Measurements from ENCODE around the gene IL1R2.

IL1R2 gene

DNA sequence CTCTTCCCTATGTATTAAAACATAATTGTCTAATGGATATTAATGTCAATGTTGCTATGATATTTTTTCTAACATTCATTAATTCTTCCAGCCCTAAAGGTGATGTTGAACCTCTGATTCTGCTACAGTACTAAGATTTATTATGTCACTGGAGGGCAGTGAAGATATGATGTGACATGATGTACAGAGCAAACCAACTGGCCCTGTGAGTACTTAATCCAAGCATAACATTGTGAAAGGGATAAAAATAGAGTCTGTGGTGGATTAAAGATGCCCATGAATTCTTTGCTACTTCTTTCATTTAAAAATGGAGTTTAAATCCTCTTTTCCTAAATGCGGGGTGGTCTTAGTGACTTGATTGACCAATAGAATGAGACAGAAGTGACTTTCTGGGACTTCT, 51.8 kb downstream of the IL1R2 start:
- TF ChIP-seq, protein P1, sequence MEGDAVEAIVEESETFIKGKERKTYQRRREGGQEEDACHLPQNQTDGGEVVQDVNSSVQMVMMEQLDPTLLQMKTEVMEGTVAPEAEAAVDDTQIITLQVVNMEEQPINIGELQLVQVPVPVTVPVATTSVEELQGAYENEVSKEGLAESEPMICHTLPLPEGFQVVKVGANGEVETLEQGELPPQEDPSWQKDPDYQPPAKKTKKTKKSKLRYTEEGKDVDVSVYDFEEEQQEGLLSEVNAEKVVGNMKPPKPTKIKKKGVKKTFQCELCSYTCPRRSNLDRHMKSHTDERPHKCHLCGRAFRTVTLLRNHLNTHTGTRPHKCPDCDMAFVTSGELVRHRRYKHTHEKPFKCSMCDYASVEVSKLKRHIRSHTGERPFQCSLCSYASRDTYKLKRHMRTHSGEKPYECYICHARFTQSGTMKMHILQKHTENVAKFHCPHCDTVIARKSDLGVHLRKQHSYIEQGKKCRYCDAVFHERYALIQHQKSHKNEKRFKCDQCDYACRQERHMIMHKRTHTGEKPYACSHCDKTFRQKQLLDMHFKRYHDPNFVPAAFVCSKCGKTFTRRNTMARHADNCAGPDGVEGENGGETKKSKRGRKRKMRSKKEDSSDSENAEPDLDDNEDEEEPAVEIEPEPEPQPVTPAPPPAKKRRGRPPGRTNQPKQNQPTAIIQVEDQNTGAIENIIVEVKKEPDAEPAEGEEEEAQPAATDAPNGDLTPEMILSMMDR (IDR thresholded peaks at IDR 0.05; ENCODE audit: low read depth, low read length, missing control alignments): no peak
- no peak overlapping the region for H3K4me3 ChIP-seq (replicated peaks; ENCODE audit: low read depth, low read length)
- DNase-seq (ENCODE audit: extremely low read depth, low read depth): no peak

DNA sequence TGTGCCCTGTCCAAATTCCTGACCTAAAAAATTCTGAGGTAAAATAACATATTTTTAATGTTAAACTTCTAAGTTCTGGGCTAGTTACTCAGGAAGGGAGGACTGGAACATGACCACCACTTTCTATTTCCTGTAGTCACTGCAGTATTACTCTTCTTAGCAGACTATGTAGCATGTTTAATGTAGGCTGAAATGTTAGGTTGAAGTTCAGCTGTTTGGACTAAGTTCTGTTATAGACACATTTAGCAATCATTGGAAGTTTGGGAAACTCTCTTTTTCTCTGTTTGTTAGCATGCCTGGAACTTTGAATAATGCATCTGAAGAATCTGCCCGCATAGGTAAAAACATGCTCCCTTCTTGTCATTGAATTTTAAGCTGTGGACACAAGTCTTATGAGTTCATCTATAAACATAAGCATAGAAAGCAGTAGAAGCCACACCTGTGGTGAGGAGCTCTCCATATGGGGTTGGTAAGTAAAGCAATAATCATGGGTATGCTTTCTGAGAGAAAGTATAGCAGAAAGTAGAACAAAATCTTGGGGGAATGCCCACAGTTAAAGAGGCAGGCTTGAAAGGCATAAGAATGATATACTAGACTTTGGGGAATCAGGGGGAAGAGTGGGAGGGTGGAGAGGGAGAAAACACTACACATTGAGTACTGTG, 52.6 kb downstream of the IL1R2 start:
- TF ChIP-seq, protein P1 (IDR thresholded peaks at IDR 0.05; ENCODE audit: low read depth, low read length, missing control alignments): no peak
- no peak overlapping the region for H3K4me3 ChIP-seq (replicated peaks; ENCODE audit: low read depth, low read length)
- DNase-seq (ENCODE audit: extremely low read depth, low read depth): no peak

DNA sequence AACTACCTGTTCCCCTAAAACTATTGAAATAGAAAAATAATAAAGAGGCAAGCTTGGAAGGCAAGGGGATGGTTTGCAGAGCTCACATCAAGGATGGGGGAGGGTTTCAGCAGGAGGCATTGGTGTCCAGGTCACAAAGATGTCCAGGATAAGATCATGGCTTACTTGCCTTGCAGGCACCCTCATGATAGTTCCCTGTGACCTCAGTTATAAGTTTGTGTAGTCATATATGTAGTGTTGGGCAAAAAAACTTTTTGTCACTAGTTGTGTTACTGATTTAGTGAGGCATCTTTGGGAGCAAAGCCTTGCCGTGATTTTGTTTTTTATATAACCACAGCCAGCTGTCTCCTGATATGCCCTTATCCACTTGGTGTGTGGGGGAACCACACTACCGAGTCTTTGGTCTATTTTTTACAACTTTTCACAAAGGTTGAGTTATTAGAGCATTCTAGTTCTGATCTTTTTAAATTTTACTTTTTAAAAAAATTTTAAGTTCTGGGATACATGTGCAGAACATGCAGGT, 53.3 kb downstream of the IL1R2 start:
- DNase-seq (ENCODE audit: extremely low read depth, low read depth): no peak
- TF ChIP-seq, protein P1 (IDR thresholded peaks at IDR 0.05; ENCODE audit: low read depth, low read length, missing control alignments): no peak

DNA sequence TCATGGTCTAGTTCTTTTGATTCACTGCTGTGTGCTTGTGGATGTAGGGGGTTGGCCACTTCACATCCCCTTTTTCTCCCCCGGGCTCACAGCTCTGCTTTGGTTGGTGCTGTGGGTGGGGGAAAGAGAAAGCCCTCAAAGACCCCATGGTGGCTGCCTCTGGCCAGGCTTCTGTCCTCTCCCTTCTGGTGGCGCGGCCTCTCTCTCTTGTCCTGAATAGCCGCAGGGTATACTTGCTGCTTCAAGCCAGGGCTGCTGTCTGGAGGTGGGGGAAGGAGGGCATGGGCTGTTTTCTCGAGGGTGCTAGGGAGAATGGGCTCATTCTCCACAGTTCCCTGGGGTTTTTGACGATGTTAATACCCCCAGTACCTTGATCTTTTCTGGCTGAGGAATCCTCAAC, 53.9 kb downstream of the IL1R2 start:
- TF ChIP-seq, protein P1 (IDR thresholded peaks at IDR 0.05; ENCODE audit: low read depth, low read length, missing control alignments): no peak
- no peak for DNase-seq (ENCODE audit: extremely low read depth, low read depth)
- H3K4me3 ChIP-seq (replicated peaks; ENCODE audit: low read depth, low read length): no peak overlapping the region

More for the DNA sequence above, 53.3 kb downstream of the IL1R2 start:
- H3K4me3 ChIP-seq (replicated peaks; ENCODE audit: low read depth, low read length): no peak overlapping the region

DNA sequence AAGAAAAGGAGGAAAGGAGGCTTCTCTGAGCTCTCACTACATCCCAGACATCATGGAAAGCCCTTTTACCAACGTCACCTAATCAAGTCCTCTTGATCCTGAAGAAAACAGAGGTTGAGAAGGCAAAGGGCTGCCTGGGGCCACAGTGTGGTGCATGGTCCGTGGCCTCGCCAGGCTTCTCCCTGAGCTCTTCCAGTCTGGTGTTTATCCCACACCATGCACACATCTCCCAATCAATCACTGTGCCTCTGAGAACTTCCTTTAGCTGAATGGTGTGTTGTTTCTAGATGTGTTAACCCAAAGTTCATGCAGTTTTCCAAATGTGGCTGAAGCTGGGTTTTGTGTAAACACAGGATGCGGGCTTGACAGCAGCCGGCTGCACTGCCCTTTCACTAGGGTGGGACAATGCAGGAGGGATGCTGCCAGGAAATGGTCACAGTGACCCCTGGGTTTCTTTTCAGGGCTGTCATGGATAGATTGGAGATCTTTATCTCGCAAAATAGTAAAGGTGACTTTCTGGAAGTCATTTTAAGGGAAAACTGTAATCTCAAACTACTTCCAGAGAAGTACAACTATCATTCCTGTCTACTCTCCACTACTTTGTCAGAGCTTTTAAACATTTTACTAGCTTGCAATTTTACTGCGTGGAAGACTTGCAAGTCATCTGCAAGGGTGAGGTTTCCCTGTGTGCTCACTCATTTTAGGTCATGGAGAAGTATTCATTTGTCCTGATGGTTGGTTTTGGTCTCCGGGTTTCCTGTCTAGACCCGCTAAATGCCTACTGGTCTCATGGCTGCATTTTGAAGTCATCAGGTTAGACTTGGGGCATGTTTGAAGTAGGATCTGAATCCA, 54.6 kb downstream of the IL1R2 start:
- no peak for DNase-seq (ENCODE audit: extremely low read depth, low read depth)
- H3K4me3 ChIP-seq (replicated peaks; ENCODE audit: low read depth, low read length): no peak overlapping the region
- TF ChIP-seq, protein P1 (IDR thresholded peaks at IDR 0.05; ENCODE audit: low read depth, low read length, missing control alignments): no peak

DNA sequence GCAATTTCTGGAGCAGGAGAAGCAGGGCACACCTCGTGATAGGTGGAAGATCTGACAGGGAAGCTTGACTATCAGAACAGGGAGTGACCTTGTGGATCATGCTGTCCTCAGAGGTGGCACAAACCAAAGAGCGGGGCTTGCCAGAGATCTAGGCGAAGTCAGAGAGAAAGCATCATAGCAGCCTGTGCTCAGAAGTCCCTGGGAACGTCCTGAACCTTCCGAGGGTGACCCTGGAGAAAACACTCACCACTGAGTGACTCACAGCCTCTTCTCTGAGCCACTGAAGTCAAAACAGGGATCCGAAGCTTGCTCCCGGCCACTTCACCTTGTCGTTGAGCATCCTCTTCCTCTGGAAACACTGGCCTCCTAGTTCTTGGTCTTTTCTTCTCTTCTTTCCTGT, 56.7 kb downstream of the IL1R2 start:
- DNase-seq (ENCODE audit: extremely low read depth, low read depth): no peak
- TF ChIP-seq, protein P1 (IDR thresholded peaks at IDR 0.05; ENCODE audit: low read depth, low read length, missing control alignments): no peak
- no peak overlapping the region for H3K4me3 ChIP-seq (replicated peaks; ENCODE audit: low read depth, low read length)
